ENCODE results near the gene TLE4. TPM values are rescaled to one million over a fixed set of nuclear protein-coding genes. Genes with fewer than 3 reads are reported as not detected.

The TLE4 gene
- total and polyA plus RNA-seq, 10 of the 15 experiments (the other 5 are each of a cell fraction or from before 2014, with no cell fraction given), result 5.3 to 53.3 (median 23.3) TPM

- peak; percentile 86; the same call in 1 of the 2 replicates for TF ChIP-seq RELB (IDR thresholded peaks at IDR 0.05; ENCODE audit: low read depth)
- TF ChIP-seq EP300 (IDR thresholded peaks at IDR 0.05; ENCODE audit: borderline replicate concordance in 1 of 2, control insufficient read depth in 1 of 2, low read depth in 2 of 2, low read length in 2 of 2), result peak in 1 of 2 experiments; percentile 63; a peak in 2 of 4 replicates
- peak in 1 of 2 experiments; percentile 43; a peak in 1 of 3 replicates for TF ChIP-seq EGR1 (IDR thresholded peaks at IDR 0.05; ENCODE audit: borderline replicate concordance in 1 of 2, low read depth in 2 of 2, low read length in 2 of 2)
- TF ChIP-seq CTCF (IDR thresholded peaks at IDR 0.05 in 2 of 3, conservative IDR thresholded peaks at IDR 0.05 in 1 of 3; ENCODE audit: control insufficient read depth in 2 of 3, extremely low read depth in 1 of 3, insufficient read depth in 1 of 3, low read depth in 3 of 3, low read length in 3 of 3), result no peak
- TF ChIP-seq RELA (IDR thresholded peaks at IDR 0.05; ENCODE audit: borderline replicate concordance, partially characterized antibody), result no peak
- no peak for TF ChIP-seq MEF2A (IDR thresholded peaks at IDR 0.05; ENCODE audit: insufficient read depth, low read depth, low read length)
- TF ChIP-seq HCFC1 (IDR thresholded peaks at IDR 0.05; ENCODE audit: low read length), result no peak
- TF ChIP-seq CUX1 (IDR thresholded peaks at IDR 0.05; ENCODE audit: insufficient replicate concordance, low read depth, low read length), result peak; percentile 17
- TF ChIP-seq CHD2 (IDR thresholded peaks at IDR 0.05; ENCODE audit: borderline replicate concordance, low read depth, low read length), result no peak
- TF ChIP-seq WRNIP1 (IDR thresholded peaks at IDR 0.05; ENCODE audit: borderline replicate concordance, low read depth, low read length), result no peak
- no peak for TF ChIP-seq ASH2L (IDR thresholded peaks at IDR 0.05; ENCODE audit: borderline replicate concordance, low read depth)
- TF ChIP-seq BACH1 (IDR thresholded peaks at IDR 0.05; ENCODE audit: borderline replicate concordance), result peak; percentile 64; the same call in 1 of the 2 replicates
- no peak for TF ChIP-seq IRF4 (IDR thresholded peaks at IDR 0.05; ENCODE audit: low read depth, low read length)
- TF ChIP-seq SKIL (IDR thresholded peaks at IDR 0.05; ENCODE audit: low read depth, poor library complexity, severe bottlenecking), result peak; percentile 74
- no peak for TF ChIP-seq CBFB (IDR thresholded peaks at IDR 0.05; ENCODE audit: low read depth)
- no peak; the same call in 1 of the 2 replicates for TF ChIP-seq PML (IDR thresholded peaks at IDR 0.05; ENCODE audit: low read length)
Observed at GRCh38 chr9:79623799-79624721, 52.3 kb downstream of the TLE4 start (continued).
